MM.1S (cell line): ENCODE measurements around the gene NCKAP5.

Source experiments
- DNase-seq: peaks from one replicate; pipeline ENCODE4 v3.0.0-alpha.2; 2015
- H2AFZ ChIP-seq: fragments of 300-600 bp; sonication (generic); 2 replicates; pipeline ENCODE4 v1.6.0; 2016; ENCODE audit warnings: antibody characterized with exemption, low read length
- H3F3A ChIP-seq: fragments of 300-600 bp; sonication (generic); 2 replicates; pipeline ENCODE4 v1.6.1; 2016; ENCODE audit warnings: mild to moderate bottlenecking, antibody characterized with exemption, low read length, moderate library complexity, mixed read lengths; ENCODE audit not compliant: insufficient read depth
- H3K27ac ChIP-seq: fragments of 300-600 bp; sonication (generic); 2 replicates; pipeline ENCODE4 v1.5.1; 2016; ENCODE audit warnings: mild to moderate bottlenecking, low read length
- H3K27me3 ChIP-seq: fragments of 300-600 bp; sonication (generic); replicated peaks from 2 replicates; pipeline ENCODE4 v1.6.0; 2016; ENCODE audit warnings: low read length; ENCODE audit not compliant: insufficient read depth
- H3K36me3 ChIP-seq: fragments of 300-600 bp; sonication (generic); replicated peaks from 2 replicates; pipeline ENCODE4 v1.6.1; 2016; ENCODE audit warnings: mild to moderate bottlenecking, low read length, mixed read lengths; ENCODE audit not compliant: insufficient read depth
- H3K4me1 ChIP-seq: fragments of 300-600 bp; sonication (generic); 2 replicates; pipeline ENCODE4 v1.6.1; 2016; ENCODE audit warnings: low read length, mixed read lengths
- H3K4me2 ChIP-seq: fragments of 300-600 bp; sonication (generic); 2 replicates; pipeline ENCODE4 v1.6.0; 2016; ENCODE audit warnings: low read depth, low read length
- H3K4me3 ChIP-seq: fragments of 300-600 bp; sonication (generic); 2 replicates; pipeline ENCODE4 v1.5.1; 2016; ENCODE audit warnings: low read length, mixed read lengths
- H3K79me2 ChIP-seq: fragments of 300-600 bp; sonication (generic); 2 replicates; pipeline ENCODE4 v1.6.1; 2016; ENCODE audit warnings: mixed run types, low read length, mixed read lengths
- H3K9ac ChIP-seq: fragments of 300-600 bp; sonication (generic); 2 replicates; pipeline ENCODE4 v1.6.1; 2016; ENCODE audit warnings: low read length, mixed read lengths
- H3K9me2 ChIP-seq: fragments of 300-600 bp; sonication (generic); replicated peaks from 2 replicates; pipeline ENCODE4 v1.6.1; 2016; ENCODE audit warnings: mild to moderate bottlenecking, low read length, mixed read lengths; ENCODE audit not compliant: insufficient read depth
- H3K9me3 ChIP-seq: fragments of 300-600 bp; sonication (generic); replicated peaks from 2 replicates; pipeline ENCODE4 v1.6.1; 2016; ENCODE audit warnings: mild to moderate bottlenecking, low read length, mixed read lengths; ENCODE audit not compliant: insufficient read depth
- H4K20me1 ChIP-seq: fragments of 300-600 bp; sonication (generic); 2 replicates; pipeline ENCODE4 v1.6.1; 2016; ENCODE audit warnings: mild to moderate bottlenecking, low read length, moderate library complexity, mixed read lengths; ENCODE audit not compliant: insufficient read depth
- CTCF ChIP-seq: fragments of 300-600 bp; sonication (generic); IDR thresholded peaks from 2 replicates; pipeline ENCODE4 v1.5.1; 2016; ENCODE audit warnings: antibody characterized with exemption, low read length, mixed read lengths
- EZH2 ChIP-seq: fragments of 300-600 bp; sonication (generic); optimal IDR thresholded peaks from 2 replicates; pipeline ENCODE3; 2017; ENCODE audit warnings: low read depth, mild to moderate bottlenecking, antibody characterized with exemption, low read length, mixed read lengths
- EZH2phosphoT487 ChIP-seq: fragments of 300-600 bp; sonication (generic); IDR thresholded peaks from 2 replicates; pipeline ENCODE4 v1.6.1; 2018; ENCODE audit warnings: antibody characterized with exemption, low read length

Gene NCKAP5

GRCh38 chr2:132751836-132752235 lies 816.4 kb downstream of the NCKAP5 start:
- no peaks in the 10 kb centered on the region for H3K36me3 ChIP-seq
- H3F3A ChIP-seq, result no peaks in the 10 kb centered on the region
- no peaks in the 10 kb centered on the region for H3K4me1 ChIP-seq
- no peak overlapping the region for H3K27ac ChIP-seq
- no peak overlapping the region for H3K4me2 ChIP-seq
- H4K20me1 ChIP-seq, result no peaks in the 10 kb centered on the region
- H3K9me3 ChIP-seq, result no peaks in the 10 kb centered on the region
- no peaks in the 10 kb centered on the region for H3K9me2 ChIP-seq
- no peak overlapping the region for H3K9ac ChIP-seq
- no peak overlapping the region for H3K4me3 ChIP-seq
- no peak overlapping the region for H2AFZ ChIP-seq
- H3K79me2 ChIP-seq, result no peaks in the 10 kb centered on the region
- TF ChIP-seq CTCF (no peak), EZH2 (no peak), EZH2phosphoT487 (no peak)
- DNase-seq, result no peak
- H3K27me3 ChIP-seq, result no peaks in the 10 kb centered on the region

- H3K9ac ChIP-seq, result no peak overlapping the region
- H3K27me3 ChIP-seq, result no peaks in the 10 kb centered on the region
- H3K4me1 ChIP-seq, result no peaks in the 10 kb centered on the region
- no peaks in the 10 kb centered on the region for H3F3A ChIP-seq
- H3K4me2 ChIP-seq, result no peak overlapping the region
- no peaks in the 10 kb centered on the region for H4K20me1 ChIP-seq
- TF ChIP-seq EZH2, result no peak
- no peak for TF ChIP-seq EZH2phosphoT487
- TF ChIP-seq CTCF, result no peak
- no peaks in the 10 kb centered on the region for H3K9me2 ChIP-seq
- H2AFZ ChIP-seq, result no peak overlapping the region
- H3K4me3 ChIP-seq, result no peak overlapping the region
- no peaks in the 10 kb centered on the region for H3K36me3 ChIP-seq
- no peak for DNase-seq
- no peaks in the 10 kb centered on the region for H3K9me3 ChIP-seq
- H3K79me2 ChIP-seq, result no peaks in the 10 kb centered on the region
- no peak overlapping the region for H3K27ac ChIP-seq
These were observed 817.7 kb downstream of the NCKAP5 start for GRCh38 chr2:132750606-132751005.

- no peak overlapping the region for H3K27ac ChIP-seq
- no peak overlapping the region for H3K9ac ChIP-seq
- no peaks in the 10 kb centered on the region for H4K20me1 ChIP-seq
- no peaks in the 10 kb centered on the region for H3K9me2 ChIP-seq
- H3K9me3 ChIP-seq, result no peaks in the 10 kb centered on the region
- H3K36me3 ChIP-seq, result no peaks in the 10 kb centered on the region
- H2AFZ ChIP-seq, result no peak overlapping the region
- no peak for DNase-seq
- no peaks in the 10 kb centered on the region for H3K4me1 ChIP-seq
- no peaks in the 10 kb centered on the region for H3K79me2 ChIP-seq
- TF ChIP-seq CTCF, result no peak
- H3F3A ChIP-seq, result no peaks in the 10 kb centered on the region
- no peak overlapping the region for H3K4me3 ChIP-seq
- H3K4me2 ChIP-seq, result no peak overlapping the region
- no peaks in the 10 kb centered on the region for H3K27me3 ChIP-seq
These were observed 821.2 kb downstream of the NCKAP5 start for GRCh38 chr2:132747046-132747445.
